HG03439 (cell line): Measurements from ENCODE around the gene IL1RAPL1.

Experiments
- ATAC-seq: cut with Tn5 transposase; IDR thresholded peaks from one replicate; pipeline ENCODE4 v1.9.1; 2021; ENCODE audit warnings: mild to moderate bottlenecking, moderate library complexity; ENCODE audit not compliant: unreplicated experiment

Gene IL1RAPL1

DNA sequence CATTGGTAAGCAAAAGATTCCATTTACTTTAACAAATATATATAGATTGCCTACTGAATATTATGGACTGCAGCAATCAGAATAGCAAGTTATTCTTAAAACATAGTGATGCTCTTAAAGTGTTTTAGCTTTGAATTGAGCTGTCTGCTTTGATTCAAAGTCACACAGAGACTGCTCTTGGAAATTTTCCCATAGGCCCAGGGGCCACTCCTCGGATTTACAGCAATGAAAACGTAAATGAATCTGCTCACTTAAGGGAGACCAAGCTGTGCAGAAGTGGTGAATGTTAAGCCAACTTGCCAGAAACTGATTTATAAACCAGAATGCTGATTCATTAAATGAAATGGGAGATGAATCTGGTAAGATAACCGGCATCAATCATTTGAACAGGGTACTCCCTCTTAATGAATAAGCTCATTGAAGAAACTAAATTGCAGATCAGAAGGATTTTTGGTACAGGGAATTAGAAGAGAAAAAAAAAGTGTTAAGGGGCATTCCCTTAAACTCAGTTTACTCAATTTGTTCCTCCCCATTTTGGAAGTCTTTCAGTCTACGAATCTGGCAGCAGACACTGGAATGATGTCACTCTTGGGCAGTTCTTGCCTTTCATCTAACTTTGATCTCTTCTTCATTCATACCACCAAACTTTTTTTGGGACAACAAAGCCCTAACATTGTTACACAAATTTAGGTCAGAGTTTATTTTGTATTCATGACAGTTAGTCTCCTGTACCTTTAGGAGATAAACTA is 1264.8 kb downstream of the IL1RAPL1 start:
- no peak for ATAC-seq

DNA sequence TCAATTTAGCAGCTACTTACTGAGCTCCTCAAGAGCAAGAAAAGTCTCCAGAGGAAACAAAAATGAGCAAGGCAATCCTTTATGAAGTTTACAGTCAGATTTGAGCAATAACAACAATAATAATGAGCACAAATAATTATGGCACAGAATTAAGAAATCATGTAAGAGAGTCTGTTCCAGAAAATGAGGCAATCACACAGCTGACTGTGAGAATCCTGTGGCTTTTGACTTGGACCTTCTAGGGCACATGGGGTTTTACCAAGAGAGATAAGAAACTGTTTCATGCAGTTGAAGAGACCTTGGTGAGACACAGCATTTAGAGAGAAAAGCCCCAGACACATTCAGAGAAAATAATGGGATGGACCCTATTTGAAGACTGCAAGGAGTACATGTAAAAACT is 1265.5 kb downstream of the IL1RAPL1 start:
- ATAC-seq: no peak

DNA sequence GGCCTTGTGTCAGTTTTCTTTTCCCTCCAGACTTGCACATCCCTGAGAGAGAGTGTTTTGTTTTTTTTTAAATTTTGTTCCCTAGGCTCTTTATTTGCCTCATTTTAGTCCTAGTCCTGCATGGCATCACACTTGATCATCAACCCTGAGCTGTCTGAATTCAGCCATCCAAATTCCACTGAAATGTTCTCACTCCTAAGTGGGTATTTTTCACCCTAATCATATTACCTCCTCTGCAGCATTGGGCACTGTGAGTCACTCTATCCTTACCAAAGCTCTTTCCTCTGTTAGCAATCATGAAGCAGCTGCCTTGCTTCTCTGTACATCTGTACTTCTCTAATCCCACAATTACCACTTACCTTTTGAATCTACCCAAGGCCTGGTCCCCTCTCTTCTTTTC is 1271.5 kb downstream of the IL1RAPL1 start:
- ATAC-seq: no peak

DNA sequence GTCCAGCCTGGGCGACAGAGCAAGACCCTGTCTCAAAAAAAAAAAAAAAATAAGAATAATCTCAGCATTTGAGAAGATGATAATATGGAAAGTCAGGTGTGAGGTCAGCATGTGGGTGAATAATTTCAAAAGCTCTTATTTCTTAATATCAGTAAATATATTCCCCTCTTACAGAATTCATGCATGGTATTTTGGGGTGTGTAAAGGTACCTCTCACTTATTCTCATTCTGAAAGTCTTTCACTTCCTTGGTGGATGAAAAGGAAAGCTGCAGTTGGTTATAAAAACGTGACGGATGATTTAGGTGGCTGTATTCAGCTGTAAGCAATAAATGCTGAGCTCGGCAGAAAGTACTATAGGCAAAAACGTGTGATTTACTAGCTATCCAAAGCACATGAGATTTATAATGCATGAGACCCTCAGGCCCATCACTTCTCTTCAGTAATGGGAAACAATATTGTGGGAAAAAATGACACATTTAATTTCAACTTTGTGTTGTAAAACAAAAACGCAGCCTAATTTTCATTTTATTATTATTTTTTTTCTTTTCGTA is 1275.0 kb downstream of the IL1RAPL1 start:
- ATAC-seq: no peak

DNA sequence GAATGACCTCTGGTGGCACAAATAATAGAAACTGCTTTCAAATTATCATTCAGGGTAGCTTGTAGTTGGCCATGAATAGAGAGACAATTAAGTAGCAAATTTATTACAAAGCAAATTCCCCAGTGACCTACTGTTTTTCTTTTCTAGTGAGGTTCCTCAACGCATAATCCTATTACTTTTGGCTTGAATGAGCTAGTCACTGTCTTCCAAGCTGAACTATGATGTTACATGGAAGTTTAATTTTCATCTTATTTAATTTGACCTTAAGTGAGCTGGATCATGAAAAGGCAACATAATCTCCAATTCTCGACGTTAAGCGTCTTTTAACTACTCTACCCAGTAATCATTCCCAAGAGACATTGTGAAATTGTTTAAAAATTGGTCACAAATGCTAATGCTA is 1280.7 kb downstream of the IL1RAPL1 start:
- ATAC-seq: no peak

DNA sequence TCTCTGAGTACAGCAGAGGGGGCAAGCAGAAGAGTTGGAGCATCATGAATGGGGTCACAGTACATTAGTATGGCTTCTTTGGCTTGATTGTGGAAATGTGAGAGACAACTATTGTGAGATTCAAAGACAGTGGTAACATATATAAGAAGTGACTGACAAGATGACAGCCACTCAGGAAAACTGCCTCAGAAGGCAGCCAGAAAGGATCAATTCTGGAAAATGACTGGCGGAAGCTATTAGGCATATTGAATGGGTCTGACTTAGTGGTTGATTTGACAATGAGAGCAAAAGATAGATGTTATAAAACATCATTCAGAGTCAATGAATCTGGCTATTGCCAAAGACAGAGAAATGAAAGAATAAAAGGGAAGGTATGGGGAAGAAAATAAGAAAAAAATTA is 1282.6 kb downstream of the IL1RAPL1 start:
- no peak for ATAC-seq

DNA sequence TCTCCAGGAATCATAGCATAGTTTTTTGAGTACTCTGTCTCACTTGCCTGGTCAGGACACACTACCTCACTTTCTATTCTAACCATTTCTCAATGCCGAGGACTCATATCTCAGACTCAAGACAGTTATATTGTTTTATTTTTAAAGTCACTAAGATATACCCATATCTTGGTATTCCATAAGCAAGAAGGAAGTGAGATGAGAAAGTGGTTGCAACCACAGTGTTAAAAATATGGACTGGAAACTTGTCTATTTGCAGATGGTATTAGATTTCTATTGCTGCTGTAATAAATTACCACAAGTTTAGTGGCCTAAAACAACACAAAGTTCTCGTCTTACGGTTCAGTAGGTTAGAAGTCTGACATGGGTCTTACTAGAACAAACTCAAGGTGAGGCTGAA is 1283.4 kb downstream of the IL1RAPL1 start:
- ATAC-seq: no peak

DNA sequence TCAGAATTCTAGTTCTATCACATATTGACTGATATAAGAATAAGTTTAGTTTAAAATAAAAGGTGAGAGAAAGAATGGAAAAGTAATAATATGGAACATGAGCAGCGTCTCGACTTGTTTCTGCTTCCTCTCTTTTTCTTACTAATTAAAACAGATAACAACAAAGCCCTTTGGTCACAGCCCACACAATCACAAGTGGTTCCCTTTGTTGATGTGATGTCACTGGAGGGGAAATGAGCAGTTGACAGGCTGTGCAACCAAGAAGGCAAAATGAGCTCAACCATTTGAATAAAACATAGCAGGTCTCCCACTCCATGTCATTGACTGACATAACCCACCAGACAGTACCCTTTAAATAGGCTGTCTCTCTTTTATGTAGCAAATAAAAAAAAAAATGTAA is 1285.6 kb downstream of the IL1RAPL1 start:
- no peak for ATAC-seq

DNA sequence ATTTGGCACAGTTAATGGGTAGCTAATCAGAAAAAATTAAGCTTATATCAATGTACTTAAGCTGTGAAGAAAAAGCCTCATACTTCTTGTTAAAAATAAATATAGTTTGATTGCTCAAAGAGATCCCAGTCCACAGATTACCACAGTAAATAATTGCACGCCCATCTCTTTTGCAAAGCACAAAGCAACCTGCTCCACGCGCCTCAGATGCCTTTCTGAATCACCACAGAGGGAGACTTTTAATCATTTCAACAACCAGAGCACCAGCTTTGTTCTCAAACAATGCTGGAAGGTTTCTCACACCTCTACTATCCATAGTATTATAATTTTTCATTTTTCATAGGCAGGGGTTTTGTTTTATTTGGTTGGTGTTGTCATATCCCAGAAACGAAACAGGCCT is 1289.5 kb downstream of the IL1RAPL1 start:
- ATAC-seq: no peak

DNA sequence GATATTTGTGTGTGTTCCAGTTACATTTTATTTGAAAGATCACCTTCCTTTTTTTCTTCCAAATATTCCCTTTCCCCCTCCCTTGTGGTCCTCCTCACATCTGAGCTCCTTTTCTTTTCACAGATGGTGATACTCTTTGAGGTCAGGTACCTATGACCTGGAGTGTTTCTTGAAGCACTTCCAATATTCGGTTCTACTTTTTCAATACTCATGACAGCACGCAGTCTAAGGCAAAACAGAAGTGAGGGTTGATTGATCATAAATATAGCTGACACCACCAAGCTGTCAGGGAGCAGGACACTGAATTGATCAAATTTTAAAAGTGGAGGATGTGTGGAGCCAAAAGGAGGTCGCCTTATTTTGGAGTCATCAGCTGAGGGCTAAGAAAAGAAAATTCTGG is 1293.7 kb downstream of the IL1RAPL1 start:
- ATAC-seq: no peak

DNA sequence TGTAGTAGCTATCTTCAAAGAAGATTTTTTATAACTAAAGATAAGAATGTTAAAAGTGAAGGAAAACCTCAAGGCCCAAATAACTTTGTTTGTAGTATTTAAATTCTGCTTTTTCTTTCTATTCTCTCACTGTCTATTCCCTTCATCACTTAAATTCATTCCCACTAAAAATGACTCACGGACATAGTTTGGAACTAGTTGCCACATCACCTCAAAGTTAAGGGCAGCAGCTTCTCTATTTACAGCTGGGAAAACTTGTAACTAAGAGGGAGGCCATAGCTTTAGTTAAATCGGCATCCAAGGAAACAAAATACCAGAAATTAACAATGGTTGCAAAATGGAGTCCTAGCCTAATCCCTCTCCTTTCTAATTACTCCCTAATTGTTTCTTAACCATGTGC is 1302.8 kb downstream of the IL1RAPL1 start:
- ATAC-seq: no peak

DNA sequence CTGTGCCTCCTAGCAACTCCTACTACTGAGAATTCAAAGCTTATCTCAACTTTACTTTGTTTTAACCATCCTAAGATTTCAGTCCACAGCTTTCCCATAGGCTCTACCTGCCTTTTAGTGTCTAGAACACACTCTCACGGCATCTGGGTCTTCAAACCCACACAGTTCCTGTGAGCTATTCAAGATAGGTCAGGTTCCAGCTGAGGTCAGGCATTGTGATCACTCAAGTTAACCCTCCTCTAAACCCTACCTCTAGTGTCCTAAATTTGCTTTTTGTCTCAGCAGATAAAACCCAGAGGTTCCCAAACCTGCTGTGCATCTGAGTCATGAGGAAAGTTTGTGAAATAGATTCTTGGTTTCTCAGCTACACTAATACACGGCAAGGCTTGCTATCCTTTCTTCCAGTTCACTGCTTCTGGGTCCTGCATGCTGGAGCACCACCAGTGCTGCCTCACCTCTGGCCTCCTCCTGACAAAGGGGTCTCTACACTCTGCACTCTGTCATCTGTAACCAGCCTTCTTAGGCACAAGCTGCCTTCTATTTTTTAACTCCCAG is 1303.5 kb downstream of the IL1RAPL1 start:
- ATAC-seq: no peak

DNA sequence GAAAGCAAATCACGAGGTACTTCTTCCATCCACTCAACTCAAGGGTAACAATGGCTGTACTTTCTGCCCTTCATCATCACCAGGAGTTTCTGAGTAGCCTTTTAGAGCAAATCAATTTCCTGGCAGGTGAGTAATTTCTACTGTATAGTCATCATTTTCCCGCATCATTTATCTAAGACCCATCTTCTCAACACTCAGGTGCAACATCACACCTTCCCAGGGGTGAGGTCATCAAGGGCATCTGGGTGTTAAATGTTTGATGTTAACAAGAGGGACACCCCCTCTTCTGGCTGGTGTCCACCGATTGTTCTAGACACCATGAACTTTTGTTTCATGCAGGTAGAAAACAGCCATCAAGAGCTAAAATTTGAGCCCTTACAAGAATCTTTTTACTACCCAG is 1314.8 kb downstream of the IL1RAPL1 start:
- no peak for ATAC-seq

DNA sequence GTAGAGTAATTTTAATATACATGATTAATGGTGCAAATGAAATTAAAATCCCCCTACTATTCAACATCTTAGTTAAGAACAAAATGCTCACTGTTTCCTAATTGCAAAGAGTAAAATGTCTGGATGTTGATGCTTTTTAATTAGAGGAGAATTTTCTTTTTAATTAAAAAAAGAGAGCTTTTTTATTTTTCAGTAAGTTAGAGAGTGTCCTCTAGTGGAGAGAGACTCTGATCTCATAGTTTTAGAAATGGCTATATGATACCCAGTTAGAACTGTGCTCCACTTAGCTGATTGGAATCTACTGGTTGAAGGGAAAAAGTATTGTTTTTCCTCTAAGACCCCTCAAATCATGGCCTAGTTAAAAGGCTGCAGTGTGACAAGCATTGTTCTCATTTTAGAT is 1316.1 kb downstream of the IL1RAPL1 start:
- no peak for ATAC-seq

DNA sequence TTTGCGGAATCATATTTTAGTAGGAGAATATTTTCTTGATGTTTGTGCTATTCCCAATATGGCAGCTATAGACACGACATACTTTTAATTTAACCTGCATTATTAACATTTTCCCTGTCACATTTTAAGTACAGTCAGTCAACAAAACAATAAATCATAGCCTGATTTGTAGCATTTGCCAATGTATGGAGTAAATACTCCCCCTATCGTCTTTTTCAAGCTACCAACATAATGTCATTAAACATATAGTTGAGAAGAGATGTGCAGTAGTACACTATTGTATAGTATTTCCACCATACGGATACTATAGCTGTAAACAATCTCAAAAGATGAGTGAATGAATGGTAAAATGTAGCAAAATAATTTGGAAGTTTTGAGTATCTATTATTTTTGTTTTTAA is 1324.4 kb downstream of the IL1RAPL1 start:
- ATAC-seq: no peak

DNA sequence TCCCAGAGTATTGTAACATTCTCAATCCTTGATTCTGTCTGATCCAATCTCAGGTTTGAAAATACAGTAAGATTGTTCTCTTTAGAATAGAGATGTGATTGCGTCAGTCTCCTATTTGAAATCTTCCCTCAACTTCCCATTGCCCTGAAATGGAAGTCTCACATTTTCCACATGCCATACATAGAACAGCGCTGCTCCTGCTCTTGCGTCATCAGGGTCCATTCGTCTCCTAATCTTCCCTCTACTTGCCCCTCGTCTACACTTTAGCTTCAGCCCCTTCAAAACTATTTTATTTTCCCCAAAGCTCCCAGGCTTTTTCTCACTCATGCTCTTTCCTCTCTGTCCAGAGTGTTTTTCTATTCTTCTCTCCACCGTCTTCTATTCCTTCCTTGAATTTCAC is 1326.4 kb downstream of the IL1RAPL1 start:
- no peak for ATAC-seq

DNA sequence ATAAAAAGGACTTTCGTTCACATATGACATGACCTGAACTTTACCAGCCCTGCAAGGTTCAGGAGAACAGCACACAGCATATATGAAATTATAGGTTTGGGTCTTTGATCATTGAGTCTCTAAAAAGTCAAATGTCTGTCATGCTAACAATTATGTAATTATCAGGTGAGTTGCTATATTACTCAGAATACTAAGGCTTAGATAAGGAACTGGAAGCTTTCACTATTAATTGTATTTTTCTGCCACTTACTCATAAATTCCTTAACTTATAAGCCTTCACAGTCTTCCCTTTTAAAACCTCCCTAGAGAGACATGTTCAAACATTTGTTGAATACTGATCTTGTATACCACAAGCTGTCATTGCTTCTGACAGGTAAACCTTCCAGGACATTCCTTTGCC is 1335.4 kb downstream of the IL1RAPL1 start:
- no peak for ATAC-seq

DNA sequence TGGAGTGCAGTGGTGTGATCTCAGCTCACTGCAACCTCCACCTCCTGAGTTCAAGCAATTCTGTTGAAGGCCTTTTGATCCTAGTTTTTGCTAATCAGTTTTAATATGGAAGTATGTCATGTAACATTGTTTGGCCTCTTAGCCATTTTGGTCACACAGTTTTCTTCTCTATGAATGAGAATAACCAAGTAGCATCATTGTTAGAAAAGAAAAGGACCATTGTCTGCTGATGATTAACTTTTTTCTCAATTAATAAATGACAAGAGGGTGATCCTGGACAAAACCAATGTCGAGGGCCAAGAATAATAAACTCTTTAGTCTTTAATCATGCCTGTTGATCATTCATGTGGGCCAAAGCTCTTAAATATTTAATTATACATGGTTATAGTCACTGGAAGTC is 1338.8 kb downstream of the IL1RAPL1 start:
- ATAC-seq: no peak

DNA sequence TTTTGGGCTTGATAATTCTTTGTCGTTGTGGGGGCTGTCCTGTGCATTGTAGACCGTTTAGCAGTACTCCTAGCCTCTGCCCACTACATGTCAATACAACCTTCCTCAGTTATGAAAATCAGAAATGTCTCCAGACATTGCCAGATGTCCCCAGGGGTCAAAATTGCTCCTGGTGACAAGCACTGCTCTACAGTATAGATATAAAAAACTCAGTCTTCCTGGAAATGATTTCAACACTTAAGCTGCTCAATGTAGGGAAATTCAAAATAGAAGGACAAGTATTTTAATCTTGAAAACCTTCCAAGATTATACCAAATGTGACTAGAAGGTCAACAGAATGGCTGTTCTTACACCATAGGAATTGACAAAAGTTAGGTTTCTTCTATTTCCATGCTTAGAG is 1339.4 kb downstream of the IL1RAPL1 start:
- no peak for ATAC-seq

DNA sequence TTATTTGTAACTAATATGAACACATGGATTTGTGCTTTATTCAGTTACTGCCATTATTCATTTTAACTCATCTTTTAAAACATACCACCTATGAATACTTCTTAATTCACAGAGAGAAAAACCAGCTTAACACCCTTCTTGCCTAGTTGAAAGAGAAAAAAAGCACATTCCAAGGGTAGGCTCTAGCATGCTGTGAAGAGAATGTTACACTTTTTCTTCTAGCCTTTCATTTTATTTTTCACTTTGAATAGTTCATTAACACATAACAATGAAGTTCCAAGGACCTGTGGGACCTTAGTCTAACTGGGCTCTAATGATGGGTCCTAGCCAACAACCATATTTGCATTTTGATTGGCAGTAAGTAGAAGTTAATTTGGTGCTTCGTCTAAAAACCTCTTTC is 1348.2 kb downstream of the IL1RAPL1 start:
- no peak for ATAC-seq

DNA sequence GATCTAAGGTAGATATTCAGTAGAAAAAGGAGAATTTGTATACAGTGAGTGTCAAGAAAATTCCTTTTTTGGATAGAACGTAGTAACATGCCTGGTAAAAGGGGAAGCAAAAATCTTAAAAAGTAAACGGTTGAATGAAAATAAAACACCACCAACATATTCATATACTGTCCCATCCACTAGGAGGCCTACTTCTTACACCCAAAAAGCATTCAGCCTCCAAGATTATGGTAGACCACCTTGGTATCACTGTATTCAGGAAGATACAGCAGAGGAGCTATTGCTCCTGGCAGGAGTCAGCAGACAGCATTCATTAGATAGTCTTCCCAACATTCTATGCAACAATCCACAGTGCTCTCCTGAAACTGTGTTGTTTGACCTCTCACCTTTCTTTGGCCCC is 1353.5 kb downstream of the IL1RAPL1 start:
- ATAC-seq: no peak

DNA sequence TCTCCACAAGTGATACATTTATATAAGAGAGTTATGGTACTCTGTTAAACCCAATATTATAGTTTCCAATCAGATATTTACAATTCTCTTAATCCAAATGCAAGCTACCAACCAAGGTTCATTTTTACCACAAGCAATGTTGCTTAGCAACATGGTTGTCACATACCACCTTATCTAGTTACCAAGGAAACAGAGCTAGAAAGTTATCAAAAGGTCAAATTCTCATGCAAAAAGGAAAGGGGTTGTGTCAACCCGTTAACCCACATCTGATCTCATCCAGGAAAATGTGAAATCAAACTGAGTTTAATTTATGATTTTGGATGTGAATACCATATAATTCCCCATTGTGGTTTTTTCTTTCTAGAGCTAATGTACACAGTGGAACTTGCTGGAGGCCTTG is 1354.0 kb downstream of the IL1RAPL1 start:
- no peak for ATAC-seq

DNA sequence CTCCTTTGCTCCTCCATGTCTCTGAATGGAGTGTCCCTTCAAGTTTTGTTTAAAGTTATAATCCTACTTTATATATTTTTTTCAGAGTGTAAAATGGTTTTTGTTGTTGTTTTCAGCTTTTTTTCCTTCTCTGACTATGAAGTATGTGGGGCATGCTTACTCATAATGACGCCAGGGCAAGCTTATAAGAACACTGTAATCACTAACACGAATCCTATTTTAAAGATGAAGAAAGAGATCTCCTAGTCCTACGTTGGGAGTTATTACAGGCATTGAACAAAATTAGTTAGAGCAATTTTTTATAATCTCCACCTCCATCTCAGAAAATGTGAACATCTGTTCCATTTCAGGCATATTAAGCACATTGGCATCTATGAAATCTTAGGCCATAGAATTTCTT is 1360.0 kb downstream of the IL1RAPL1 start:
- ATAC-seq: no peak
